Endothelial cell of umbilical vein (primary cell): ENCODE measurements around the gene TTC4. TPM values are rescaled to one million over a fixed set of nuclear protein-coding genes. Genes with fewer than 3 reads are reported as not detected.

Experiments used
- BruUV-seq: library from RNA; stranded (reverse); fragments of 400-500 nt; replicated peaks from 2 replicates; lab custom pipeline; 2021; lab: Mats Ljungman, UMichigan
- CTCF ChIA-PET: fragments of 300-600, 350-600 bp; sonication (Branson Sonifier 250); formaldehyde crosslinking; loops from one replicate; lab custom pipeline; 2021; ENCODE audit warnings: antibody characterized with exemption, inconsistent platforms; lab: Charles Lee
- POLR2A ChIA-PET: fragments of 300-600, 350-600 bp; sonication (Branson Sonifier 250); formaldehyde crosslinking; loops from one replicate; lab custom pipeline; 2021; ENCODE audit warnings: antibody characterized with exemption, inconsistent platforms; lab: Charles Lee
- DNase-seq: peaks from one replicate; pipeline ENCODE4 v3.0.0-alpha.2; 2011; ENCODE audit warnings: low read depth, low spot score
- FAIRE-seq: peaks from 2 replicates; lab custom pipeline; 2011; peaks lifted over from hg19 to GRCh38; lab: Jason Lieb, UNC
- H2AFZ ChIP-seq: 2 replicates; pipeline ENCODE4 v1.6.0; 2012; ENCODE audit warnings: low read depth, low read length, control low read depth, inconsistent platforms
- H3K27ac ChIP-seq: 2 replicates; pipeline ENCODE4 v1.5.1; 2011; ENCODE audit warnings: low read depth, mild to moderate bottlenecking, control low read depth, low read length, moderate library complexity; ENCODE audit not compliant: insufficient read depth
- H3K27me3 ChIP-seq, 2 experiments: 2 replicates each; pipeline versions ENCODE4 v1.6.0 to v1.6.1; 2011; ENCODE audit warnings: low read length in 2 of 2, mixed read lengths in 1 of 2; ENCODE audit not compliant: control insufficient read depth in 2 of 2, insufficient read depth in 2 of 2
- H3K36me3 ChIP-seq, 2 experiments: 2 replicates in 1 of 2; 3 replicates in 1 of 2; pipeline ENCODE4 v1.5.1; 2011; ENCODE audit warnings: low read length in 2 of 2, mild to moderate bottlenecking in 1 of 2, moderate library complexity in 1 of 2; ENCODE audit not compliant: control insufficient read depth in 2 of 2, insufficient read depth in 2 of 2; ENCODE audit errors: extremely low read depth in 1 of 2
- H3K4me1 ChIP-seq: 3 replicates; pipeline ENCODE4 v1.5.1; 2011; ENCODE audit warnings: mild to moderate bottlenecking, low read length; ENCODE audit not compliant: control insufficient read depth, insufficient read depth; ENCODE audit errors: extremely low read depth
- H3K4me2 ChIP-seq: 2 replicates; pipeline ENCODE4 v1.6.1; 2011; ENCODE audit warnings: low read length, control low read depth, mixed read lengths; ENCODE audit not compliant: insufficient read depth
- H3K4me3 ChIP-seq, 3 experiments: fragments of 200-600 bp in 1 of 3; sonication (generic), shearing (Covaris generic) in 1 of 3; replicated peaks in 1 of 3; 2 replicates each; pipeline ENCODE4 v1.5.1; 2011 to 2016; ENCODE audit warnings: control low read depth in 3 of 3, low read length in 3 of 3, mild to moderate bottlenecking in 2 of 3, inconsistent platforms in 1 of 3, low read depth in 1 of 3, moderate library complexity in 1 of 3; ENCODE audit not compliant: insufficient read depth in 1 of 3
- H3K79me2 ChIP-seq: 2 replicates; pipeline ENCODE4 v1.6.0; 2012; ENCODE audit warnings: low read length, inconsistent platforms; ENCODE audit not compliant: control insufficient read depth, insufficient read depth
- H3K9ac ChIP-seq: replicated peaks from 2 replicates; pipeline ENCODE3; 2011; ENCODE audit warnings: low read length, control low read depth; ENCODE audit not compliant: insufficient read depth; ENCODE audit errors: extremely low read depth
- H3K9me1 ChIP-seq: replicated peaks from 3 replicates; pipeline ENCODE4 v1.6.0; 2011; ENCODE audit warnings: mild to moderate bottlenecking, low read length; ENCODE audit not compliant: control insufficient read depth, insufficient read depth; ENCODE audit errors: extremely low read depth
- H3K9me3 ChIP-seq: replicated peaks from 2 replicates; pipeline ENCODE4 v1.5.1; 2012; ENCODE audit warnings: low read length, inconsistent platforms; ENCODE audit not compliant: control insufficient read depth, insufficient read depth
- H4K20me1 ChIP-seq: replicated peaks from 2 replicates; pipeline ENCODE3; 2011; ENCODE audit warnings: mild to moderate bottlenecking, low read length; ENCODE audit not compliant: control insufficient read depth, insufficient read depth; ENCODE audit errors: extremely low read depth
- EZH2 ChIP-seq: IDR thresholded peaks from 2 replicates; pipeline ENCODE4 v1.6.1; 2012; ENCODE audit warnings: borderline replicate concordance, low read depth, mild to moderate bottlenecking, moderate library complexity, low read length, inconsistent platforms; ENCODE audit not compliant: severe bottlenecking
- FOS ChIP-seq: IDR thresholded peaks from 2 replicates; pipeline ENCODE4 v1.6.1; 2011; ENCODE audit warnings: mild to moderate bottlenecking, low read length, moderate library complexity, borderline replicate concordance; ENCODE audit not compliant: insufficient read depth
- GATA2 ChIP-seq: IDR thresholded peaks from 2 replicates; pipeline ENCODE4 v1.7.0; 2011; ENCODE audit warnings: low read depth, mild to moderate bottlenecking, moderate library complexity, mixed read lengths, low read length; ENCODE audit not compliant: insufficient read length, insufficient read depth
- JUN ChIP-seq: IDR thresholded peaks from 2 replicates; pipeline ENCODE4 v1.6.1; 2011; ENCODE audit warnings: borderline replicate concordance, low read depth; ENCODE audit not compliant: insufficient read length, insufficient read depth
- MYC ChIP-seq: IDR thresholded peaks from one replicate; pipeline ENCODE4 v1.6.1; 2011; ENCODE audit warnings: mild to moderate bottlenecking, low read depth, low read length
- POLR2A ChIP-seq: IDR thresholded peaks from 2 replicates; pipeline ENCODE4 v1.6.1; 2012; ENCODE audit warnings: low read depth, mild to moderate bottlenecking, control low read depth, low read length
- POLR2AphosphoS5 ChIP-seq: IDR thresholded peaks from 2 replicates; pipeline ENCODE4 v1.6.1; 2012; ENCODE audit warnings: low read depth, mild to moderate bottlenecking, control low read depth, low read length, moderate library complexity; ENCODE audit not compliant: insufficient read depth
- dilution Hi-C: fragments of 300-500 bp; cut with MboI; formaldehyde crosslinking; loops from one replicate; pipeline ENCODE4 v1.15.0; 2019; ENCODE audit warnings: low sequenced_read_pairs; ENCODE audit not compliant: extremely low pct_ligation_motif_present
- intact Hi-C: fragments of 100-400 bp; cut with micrococcal nuclease; formaldehyde crosslinking; loops from one replicate; pipeline ENCODE4 v1.10.0; 2022
- polyA plus RNA-seq, 4 experiments: library from polyadenylated mRNA; depleted of rRNA in 3 of 4; stranded (reverse) in 3 of 4; unstranded in 1 of 4; fragments of >200 nt; gene quantifications; 2 replicates each; pipeline versions ENCODE4 v1.2.1 to v1.2.3, GENCODE V29; 2011 to 2012; ENCODE audit warnings: missing spikeins in 1 of 4
- total RNA-seq: library from RNA; stranded (reverse); gene quantifications from 2 replicates; pipeline ENCODE4 v1.2.3, GENCODE V29; 2021
- TF ChIP-seq, protein P1 (sequence below), 2 donors: IDR thresholded peaks; 1 replicate in 1 of 2; 2 replicates in 1 of 2; pipeline ENCODE4 v1.5.1; 2011; ENCODE audit warnings: low read length in 2 of 2, mild to moderate bottlenecking in 2 of 2, moderate library complexity in 2 of 2, control low read depth in 1 of 2, inconsistent platforms in 1 of 2, low read depth in 1 of 2; ENCODE audit not compliant: insufficient read depth in 1 of 2; ENCODE audit errors: extremely low read depth in 1 of 2
- TF ChIP-seq, protein P2 (sequence below): IDR thresholded peaks from 2 replicates; pipeline ENCODE4 v1.6.1; 2011; ENCODE audit not compliant: insufficient read depth, insufficient read length

The TTC4 gene
- total and polyA plus RNA-seq, 2 donors (not counting 3 experiments of a cell fraction or from before 2014, with no cell fraction given) = 19.2 to 28.8 TPM

DNA sequence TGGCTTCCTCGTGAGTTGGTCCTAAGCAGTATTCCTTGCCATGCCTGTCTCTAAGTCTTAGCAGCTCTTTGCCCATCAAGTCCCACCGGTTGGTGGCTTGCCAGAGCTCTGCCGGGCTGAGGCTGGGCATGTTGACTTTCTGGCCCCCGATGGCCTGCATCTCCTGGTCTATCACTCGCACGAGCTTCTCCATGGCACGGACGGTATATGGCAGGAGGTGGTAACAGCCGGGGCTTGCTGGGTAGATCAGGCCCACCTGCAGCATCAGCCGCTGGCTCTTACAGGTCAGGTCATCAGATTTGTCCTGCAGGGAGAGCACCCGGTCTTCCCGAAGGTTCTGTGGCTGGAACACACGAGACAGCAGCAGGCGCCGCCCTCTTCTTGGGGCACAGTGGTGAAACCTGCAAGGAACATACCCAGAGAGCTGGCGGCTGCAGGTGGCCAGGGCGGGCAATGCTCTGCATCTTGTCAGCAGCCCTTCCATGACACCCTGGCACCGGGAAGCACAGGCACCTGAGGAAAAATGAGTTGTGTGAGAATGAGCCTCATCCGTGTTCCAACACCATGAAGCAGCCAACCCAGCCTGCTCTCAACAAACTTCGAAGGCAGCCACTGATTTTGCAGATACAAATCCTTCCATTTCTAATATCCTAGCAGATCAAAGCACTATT is 43.2 kb downstream of the TTC4 start:
- Histone ChIP-seq H3K4me3 (no peak overlapping the region), H4K20me1 (no peaks in the 10 kb centered on the region), H3K36me3 (peaks cover 0 to 11% of the 10 kb centered on the region in 2 experiments), H3K9me3 (no peaks in the 10 kb centered on the region), H3K4me1 (peaks cover 5% of the 10 kb centered on the region), H2AFZ (no peak overlapping the region), H3K27ac (no peak overlapping the region), H3K4me2 (no peak overlapping the region), H3K79me2 (no peaks in the 10 kb centered on the region), H3K9me1 (no peaks in the 10 kb centered on the region), H3K27me3 (no peaks in the 10 kb centered on the region), H3K9ac (no peak overlapping the region)
- intact Hi-C loops = no loop called here
- POLR2A ChIA-PET = no interaction called here
- no peak for FAIRE-seq
- TF ChIP-seq JUN (no peak), MYC (no peak), POLR2AphosphoS5 (no peak), POLR2A (no peak), FOS (no peak), GATA2 (no peak), EZH2 (no peak)
- TF ChIP-seq, protein P1, sequence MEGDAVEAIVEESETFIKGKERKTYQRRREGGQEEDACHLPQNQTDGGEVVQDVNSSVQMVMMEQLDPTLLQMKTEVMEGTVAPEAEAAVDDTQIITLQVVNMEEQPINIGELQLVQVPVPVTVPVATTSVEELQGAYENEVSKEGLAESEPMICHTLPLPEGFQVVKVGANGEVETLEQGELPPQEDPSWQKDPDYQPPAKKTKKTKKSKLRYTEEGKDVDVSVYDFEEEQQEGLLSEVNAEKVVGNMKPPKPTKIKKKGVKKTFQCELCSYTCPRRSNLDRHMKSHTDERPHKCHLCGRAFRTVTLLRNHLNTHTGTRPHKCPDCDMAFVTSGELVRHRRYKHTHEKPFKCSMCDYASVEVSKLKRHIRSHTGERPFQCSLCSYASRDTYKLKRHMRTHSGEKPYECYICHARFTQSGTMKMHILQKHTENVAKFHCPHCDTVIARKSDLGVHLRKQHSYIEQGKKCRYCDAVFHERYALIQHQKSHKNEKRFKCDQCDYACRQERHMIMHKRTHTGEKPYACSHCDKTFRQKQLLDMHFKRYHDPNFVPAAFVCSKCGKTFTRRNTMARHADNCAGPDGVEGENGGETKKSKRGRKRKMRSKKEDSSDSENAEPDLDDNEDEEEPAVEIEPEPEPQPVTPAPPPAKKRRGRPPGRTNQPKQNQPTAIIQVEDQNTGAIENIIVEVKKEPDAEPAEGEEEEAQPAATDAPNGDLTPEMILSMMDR (IDR thresholded peaks at IDR 0.05; ENCODE audit: extremely low read depth in 1 of 2, insufficient read depth in 1 of 2, low read depth in 1 of 2, low read length in 2 of 2) = no peak
- TF ChIP-seq, protein P2, sequence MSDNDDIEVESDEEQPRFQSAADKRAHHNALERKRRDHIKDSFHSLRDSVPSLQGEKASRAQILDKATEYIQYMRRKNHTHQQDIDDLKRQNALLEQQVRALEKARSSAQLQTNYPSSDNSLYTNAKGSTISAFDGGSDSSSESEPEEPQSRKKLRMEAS = no peak
- BruUV-seq = no TSS peak
- CTCF ChIA-PET = interaction anchor here (0.7 kb wide), 1 partner anchor 23 kb away, joined by 3 read pairs; no protein-coding TSS in a partner anchor
- no peak for DNase-seq
- dilution Hi-C loops = no loop called here
